Left lung (tissue), 10 donors: ENCODE measurements around the gene ARHGEF28. TPM values are rescaled to one million over a fixed set of nuclear protein-coding genes. Genes with fewer than 3 reads are reported as not detected.

Experiments
- ATAC-seq: fragments of 200-7000 bp; cut with Tn5 transposase; one replicate; pipeline ENCODE4 v1.9.1; 2020; ENCODE audit warnings: moderate library complexity
- DNase-seq, 4 donors: peaks; one replicate each; pipeline ENCODE4 v3.0.0-alpha.2; 2013 to 2020
- H3K27ac ChIP-seq, 2 donors: fragments of 200-600 bp; sonication (generic) in 1 of 2; one replicate each; pipeline versions ENCODE4 v1.5.0 to v1.8.0; 2020 to 2021
- H3K27me3 ChIP-seq, 2 donors: fragments of 200-600 bp; sonication (generic) in 1 of 2; one replicate each; pipeline versions ENCODE4 v1.5.0 to v1.8.0; 2020 to 2021
- H3K36me3 ChIP-seq, 2 donors: fragments of 200-600 bp; sonication (generic) in 1 of 2; one replicate each; pipeline versions ENCODE4 v1.5.0 to v1.8.0; 2020 to 2021
- H3K4me1 ChIP-seq, 2 donors: fragments of 200-600 bp; one replicate each; pipeline ENCODE4 v1.8.0; 2021
- H3K4me3 ChIP-seq, 2 donors: fragments of 200-600 bp; sonication (generic) in 1 of 2; one replicate each; pipeline versions ENCODE4 v1.5.0 to v1.8.0; 2020 to 2021; ENCODE audit warnings: mild to moderate bottlenecking in 1 of 2
- H3K9me3 ChIP-seq, 2 donors: fragments of 200-600 bp; sonication (generic) in 1 of 2; one replicate each; pipeline versions ENCODE4 v1.5.0 to v1.8.0; 2020 to 2021
- CTCF ChIP-seq, 2 donors: fragments of 200-600 bp; sonication (generic) in 1 of 2; IDR thresholded peaks; one replicate each; pipeline versions ENCODE4 v1.5.0 to v1.8.0; 2021; ENCODE audit warnings: antibody characterized with exemption in 2 of 2
- intact Hi-C, 2 donors: fragments of 100-400 bp; cut with DNase I; formaldehyde crosslinking; loops; one replicate each; pipeline versions ENCODE4 v1.11.2 to v1.14.2; 2022
- polyA plus RNA-seq, 6 donors: library from polyadenylated mRNA; unstranded; fragments of 120-200 nt; gene quantifications; one replicate each; pipeline ENCODE4 v1.2.1, GENCODE V29; 2013; ENCODE audit not compliant: insufficient read length in 6 of 6
- total RNA-seq, 2 donors: library from RNA; stranded (reverse); fragmentation: NEBNext Ultra II Directional; extraction: Animal tissue kit (Norgen Biotek cat#: 25700); gene quantifications; one replicate each; pipeline ENCODE4 v1.2.1, GENCODE V29; 2021
- donor health status: DM: no; HTN: yes; CAD: no.
- donor health status: DM: no; HTN: no; CAD: no.

Gene ARHGEF28
- total and polyA plus RNA-seq, 8 donors, result 8.4 to 16.4 (median 10.3) TPM

- intact Hi-C loops, result loop anchor here in 1 of 2 donors (10.0 kb wide), 1 partner anchor 195 kb away; no protein-coding TSS in a partner anchor
- ATAC-seq, result no peak
- H3K36me3 ChIP-seq, result no peaks in the 10 kb centered on the region
- H3K4me1 ChIP-seq, result no peaks in the 10 kb centered on the region
- no peaks in the 10 kb centered on the region for H3K9me3 ChIP-seq
- H3K27ac ChIP-seq, result no peak overlapping the region
- peak in 1 of 4 donors; percentile 40 for DNase-seq
- H3K27me3 ChIP-seq, result no peaks in the 10 kb centered on the region
- TF ChIP-seq CTCF (IDR thresholded peaks at IDR 0.05), result no peak
- no peak overlapping the region for H3K4me3 ChIP-seq
Measured at GRCh38 chr5:73789851-73790281, 163.9 kb downstream of the ARHGEF28 start.

DNA sequence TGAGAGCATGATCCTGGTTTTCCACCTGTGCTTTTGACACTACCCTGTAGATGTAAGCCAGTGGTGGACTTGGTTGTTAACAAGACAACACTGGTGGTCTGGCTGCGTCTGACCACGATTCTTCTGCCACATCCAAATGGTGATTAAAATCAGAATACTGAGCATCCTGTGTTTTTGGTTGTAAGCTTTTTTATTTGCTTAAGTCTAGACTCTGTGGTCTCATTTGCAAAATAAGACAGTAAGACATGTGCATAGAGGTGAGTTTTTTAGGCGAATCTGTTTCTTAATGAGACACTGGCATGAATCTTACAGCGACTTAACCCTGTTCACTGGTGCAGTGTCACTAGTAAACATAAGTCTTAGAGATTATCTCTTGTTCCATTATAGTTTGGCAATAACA lies 165.4 kb downstream of the ARHGEF28 start:
- H3K4me3 ChIP-seq, result no peak overlapping the region
- intact Hi-C loops, result loop anchor here in 1 of 2 donors (10.0 kb wide), 1 partner anchor 197 kb away; no protein-coding TSS in a partner anchor
- no peak overlapping the region for H3K27ac ChIP-seq
- H3K9me3 ChIP-seq, result no peaks in the 10 kb centered on the region
- H3K36me3 ChIP-seq, result no peaks in the 10 kb centered on the region
- no peak for TF ChIP-seq CTCF (IDR thresholded peaks at IDR 0.05)
- ATAC-seq (no peak), DNase-seq (no peak)
- H3K4me1 ChIP-seq, result peaks cover 2 to 6% of the 10 kb centered on the region in 2 donors
- no peaks in the 10 kb centered on the region for H3K27me3 ChIP-seq

- peak; percentile 97 for ATAC-seq
- peak in 3 of 4 donors; percentile 61 to 77 (median 64) for DNase-seq
Measured at GRCh38 chr5:73792687-73793320, 166.8 kb downstream of the ARHGEF28 start.

GRCh38 chr5:73793911-73794310 lies 167.9 kb downstream of the ARHGEF28 start:
- H3K4me1 ChIP-seq, result peaks cover 7 to 12% of the 10 kb centered on the region in 2 donors
- H3K4me3 ChIP-seq, result no peak overlapping the region
- intact Hi-C loops, result loop anchor here (2.0 to 10.0 kb wide), 2 partner anchors 199 to 203 kb away; no protein-coding TSS in a partner anchor
- no peak for TF ChIP-seq CTCF (IDR thresholded peaks at IDR 0.05)
- H3K27me3 ChIP-seq, result no peaks in the 10 kb centered on the region
- ATAC-seq (no peak), DNase-seq (no peak)
- H3K9me3 ChIP-seq, result no peaks in the 10 kb centered on the region
- H3K36me3 ChIP-seq, result no peaks in the 10 kb centered on the region
- H3K27ac ChIP-seq, result no peak overlapping the region

More at GRCh38 chr5:73792687-73793320, 166.8 kb downstream of the ARHGEF28 start:
- Histone ChIP-seq H3K4me3 (no peak overlapping the region), H3K27me3 (no peaks in the 10 kb centered on the region), H3K9me3 (no peaks in the 10 kb centered on the region), H3K4me1 (peaks cover 7 to 12% of the 10 kb centered on the region in 2 donors), H3K27ac (no peak overlapping the region), H3K36me3 (no peaks in the 10 kb centered on the region)
- intact Hi-C loops, result loop anchor here (2.0 to 10.0 kb wide), 2 partner anchors 198 to 202 kb away; no protein-coding TSS in a partner anchor
- TF ChIP-seq CTCF (IDR thresholded peaks at IDR 0.05), result peak; percentile 91 to 95
